ENCODE measurements around the gene CLASP2. TPM values are rescaled to one million over a fixed set of nuclear protein-coding genes. Genes with fewer than 3 reads are reported as not detected.

CLASP2 gene
- total RNA-seq, 5 donors from 2014 or later (not counting 1 experiment from before 2014, with no cell fraction given) = 54.0 to 80.1 (median 60.5) TPM

GRCh38 chr3:33578325-33579177 lies 139.5 kb downstream of the CLASP2 start:
- ChIA-PET CTCF (no interaction called here), POLR2A (no interaction called here)
- no peaks in the 10 kb centered on the region for H3K9me3 ChIP-seq
- H3K27ac ChIP-seq (ENCODE audit: low read length) = no peak overlapping the region
- H3K36me3 Mint-ChIP-seq = peaks cover 41% of the 10 kb centered on the region
- ATAC-seq (replicated peaks in 1 of 4) (no peak), DNase-seq (no peak)
- H3K4me3 Mint-ChIP-seq = no peak overlapping the region
- no peaks in the 10 kb centered on the region for H3K27me3 Mint-ChIP-seq
- WGBS (ENCODE audit: insufficient coverage) = no CpG with 5 or more reads among the region's 2 CpGs
- no peaks in the 10 kb centered on the region for H3K4me1 Mint-ChIP-seq
- H3K27me3 ChIP-seq (replicated peaks in 1 of 2; ENCODE audit: control insufficient read depth in 2 of 2, extremely low read depth in 1 of 2, insufficient read depth in 2 of 2, low read length in 1 of 2) = no peaks in the 10 kb centered on the region
- H3K36me3 ChIP-seq (ENCODE audit: control insufficient read depth in 2 of 2, extremely low read depth in 1 of 2, insufficient read depth in 1 of 2, low read length in 1 of 2) = peaks cover 2 to 18% of the 10 kb centered on the region in 2 donors
- H3K4me3 ChIP-seq (ENCODE audit: control insufficient read depth in 1 of 2, extremely low read depth in 1 of 2, low read length in 1 of 2) = no peak overlapping the region
- H3K4me1 ChIP-seq (ENCODE audit: control insufficient read depth in 1 of 2, extremely low read depth in 1 of 2, insufficient read depth in 2 of 2, low read length in 2 of 2) = no peaks in the 10 kb centered on the region
- H3K9me3 Mint-ChIP-seq = no peaks in the 10 kb centered on the region
- H3K27ac Mint-ChIP-seq = no peak overlapping the region

GRCh38 chr3:33577588-33577987 lies 140.5 kb downstream of the CLASP2 start:
- Histone ChIP-seq H3K4me1 (ENCODE audit: control insufficient read depth in 1 of 2, extremely low read depth in 1 of 2, insufficient read depth in 2 of 2, low read length in 2 of 2) (no peaks in the 10 kb centered on the region), H3K9me3 (no peaks in the 10 kb centered on the region), H3K27me3 (replicated peaks in 1 of 2; ENCODE audit: control insufficient read depth in 2 of 2, extremely low read depth in 1 of 2, insufficient read depth in 2 of 2, low read length in 1 of 2) (no peaks in the 10 kb centered on the region), H3K36me3 (ENCODE audit: control insufficient read depth in 2 of 2, extremely low read depth in 1 of 2, insufficient read depth in 1 of 2, low read length in 1 of 2) (peaks cover 2 to 18% of the 10 kb centered on the region in 2 donors), H3K4me3 (ENCODE audit: control insufficient read depth in 1 of 2, extremely low read depth in 1 of 2, low read length in 1 of 2) (no peak overlapping the region), H3K27ac (ENCODE audit: low read length) (no peak overlapping the region)
- Mint-ChIP-seq H3K4me3 (no peak overlapping the region), H3K9me3 (no peaks in the 10 kb centered on the region), H3K36me3 (peaks cover 42% of the 10 kb centered on the region), H3K4me1 (no peaks in the 10 kb centered on the region), H3K27ac (no peak overlapping the region), H3K27me3 (no peaks in the 10 kb centered on the region)
- WGBS (ENCODE audit: insufficient coverage) = no CpG with 5 or more reads among the region's 1 CpG
- DNase-seq = no peak
- no peak for ATAC-seq (replicated peaks in 1 of 4)
- ChIA-PET POLR2A (no interaction called here), CTCF (no interaction called here)

GRCh38 chr3:33577173-33577572 lies 140.9 kb downstream of the CLASP2 start:
- no peaks in the 10 kb centered on the region for H3K4me1 Mint-ChIP-seq
- H3K27ac Mint-ChIP-seq = no peak overlapping the region
- Histone ChIP-seq H3K4me3 (ENCODE audit: control insufficient read depth in 1 of 2, extremely low read depth in 1 of 2, low read length in 1 of 2) (no peak overlapping the region), H3K27me3 (replicated peaks in 1 of 2; ENCODE audit: control insufficient read depth in 2 of 2, extremely low read depth in 1 of 2, insufficient read depth in 2 of 2, low read length in 1 of 2) (no peaks in the 10 kb centered on the region), H3K27ac (ENCODE audit: low read length) (no peak overlapping the region), H3K36me3 (ENCODE audit: control insufficient read depth in 2 of 2, extremely low read depth in 1 of 2, insufficient read depth in 1 of 2, low read length in 1 of 2) (peaks cover 2 to 13% of the 10 kb centered on the region in 2 donors), H3K9me3 (no peaks in the 10 kb centered on the region), H3K4me1 (ENCODE audit: control insufficient read depth in 1 of 2, extremely low read depth in 1 of 2, insufficient read depth in 2 of 2, low read length in 2 of 2) (no peaks in the 10 kb centered on the region)
- peaks cover 41% of the 10 kb centered on the region for H3K36me3 Mint-ChIP-seq
- no CpG with 5 or more reads among the region's 3 CpGs for WGBS (ENCODE audit: insufficient coverage)
- ATAC-seq (replicated peaks in 1 of 4) (no peak), DNase-seq (no peak)
- ChIA-PET CTCF (no interaction called here), POLR2A (no interaction called here)
- no peak overlapping the region for H3K4me3 Mint-ChIP-seq
- no peaks in the 10 kb centered on the region for H3K27me3 Mint-ChIP-seq
- no peaks in the 10 kb centered on the region for H3K9me3 Mint-ChIP-seq

- POLR2A ChIA-PET = no interaction called here
- H3K4me1 Mint-ChIP-seq = no peaks in the 10 kb centered on the region
- H3K27ac ChIP-seq (ENCODE audit: low read length) = no peak overlapping the region
- H3K4me1 ChIP-seq (ENCODE audit: control insufficient read depth in 1 of 2, extremely low read depth in 1 of 2, insufficient read depth in 2 of 2, low read length in 2 of 2) = no peaks in the 10 kb centered on the region
- H3K4me3 ChIP-seq (ENCODE audit: control insufficient read depth in 1 of 2, extremely low read depth in 1 of 2, low read length in 1 of 2) = no peak overlapping the region
- no peaks in the 10 kb centered on the region for H3K27me3 ChIP-seq (replicated peaks in 1 of 2; ENCODE audit: control insufficient read depth in 2 of 2, extremely low read depth in 1 of 2, insufficient read depth in 2 of 2, low read length in 1 of 2)
- H3K9me3 Mint-ChIP-seq = no peaks in the 10 kb centered on the region
- peaks cover 42% of the 10 kb centered on the region for H3K36me3 Mint-ChIP-seq
- no peak overlapping the region for H3K4me3 Mint-ChIP-seq
- H3K36me3 ChIP-seq (ENCODE audit: control insufficient read depth in 2 of 2, extremely low read depth in 1 of 2, insufficient read depth in 1 of 2, low read length in 1 of 2) = peaks cover 0 to 9% of the 10 kb centered on the region in 2 donors
- DNase-seq (no peak), ATAC-seq (replicated peaks in 1 of 4) (no peak)
- no peak overlapping the region for H3K27ac Mint-ChIP-seq
- no peaks in the 10 kb centered on the region for H3K27me3 Mint-ChIP-seq
- no CpG with 5 or more reads among the region's 1 CpG for WGBS (ENCODE audit: insufficient coverage)
- no peaks in the 10 kb centered on the region for H3K9me3 ChIP-seq
- CTCF ChIA-PET = no interaction called here
Observed at GRCh38 chr3:33575311-33575710, 142.7 kb downstream of the CLASP2 start.

GRCh38 chr3:33557829-33558228 lies 160.2 kb downstream of the CLASP2 start:
- Histone ChIP-seq H3K36me3 (ENCODE audit: control insufficient read depth in 2 of 2, extremely low read depth in 1 of 2, insufficient read depth in 1 of 2, low read length in 1 of 2) (peaks cover 7 to 20% of the 10 kb centered on the region in 2 donors), H3K4me1 (ENCODE audit: control insufficient read depth in 1 of 2, extremely low read depth in 1 of 2, insufficient read depth in 2 of 2, low read length in 2 of 2) (no peaks in the 10 kb centered on the region), H3K9me3 (no peaks in the 10 kb centered on the region), H3K27me3 (replicated peaks in 1 of 2; ENCODE audit: control insufficient read depth in 2 of 2, extremely low read depth in 1 of 2, insufficient read depth in 2 of 2, low read length in 1 of 2) (no peaks in the 10 kb centered on the region), H3K27ac (ENCODE audit: low read length) (no peak overlapping the region), H3K4me3 (ENCODE audit: control insufficient read depth in 1 of 2, extremely low read depth in 1 of 2, low read length in 1 of 2) (no peak overlapping the region)
- H3K9me3 Mint-ChIP-seq = no peaks in the 10 kb centered on the region
- H3K27ac Mint-ChIP-seq = no peak overlapping the region
- H3K4me3 Mint-ChIP-seq = no peak overlapping the region
- DNase-seq = no peak
- no peaks in the 10 kb centered on the region for H3K27me3 Mint-ChIP-seq
- WGBS (ENCODE audit: insufficient coverage) = 83% methylated on average over 1 of the region's 3 CpGs
- CTCF ChIA-PET = interaction anchor here in 1 of 2 donors (0.6 kb wide), 1 partner anchor 19 kb away, joined by 3 read pairs; no protein-coding TSS in a partner anchor
- POLR2A ChIA-PET = no interaction called here
- no peak for ATAC-seq (replicated peaks in 1 of 4)
- no peaks in the 10 kb centered on the region for H3K4me1 Mint-ChIP-seq
- H3K36me3 Mint-ChIP-seq = peaks cover 49% of the 10 kb centered on the region

GRCh38 chr3:33557279-33557678 lies 160.8 kb downstream of the CLASP2 start:
- H3K4me1 Mint-ChIP-seq = no peaks in the 10 kb centered on the region
- POLR2A ChIA-PET = no interaction called here
- no peak for DNase-seq
- H3K36me3 Mint-ChIP-seq = peaks cover 53% of the 10 kb centered on the region
- CTCF ChIA-PET = interaction anchor here in 1 of 2 donors (0.6 kb wide), 1 partner anchor 18 kb away, joined by 3 read pairs; no protein-coding TSS in a partner anchor
- no peak overlapping the region for H3K27ac Mint-ChIP-seq
- no peaks in the 10 kb centered on the region for H3K27me3 Mint-ChIP-seq
- Histone ChIP-seq H3K36me3 (ENCODE audit: control insufficient read depth in 2 of 2, extremely low read depth in 1 of 2, insufficient read depth in 1 of 2, low read length in 1 of 2) (peaks cover 7 to 23% of the 10 kb centered on the region in 2 donors), H3K4me1 (ENCODE audit: control insufficient read depth in 1 of 2, extremely low read depth in 1 of 2, insufficient read depth in 2 of 2, low read length in 2 of 2) (no peaks in the 10 kb centered on the region), H3K9me3 (no peaks in the 10 kb centered on the region), H3K4me3 (ENCODE audit: control insufficient read depth in 1 of 2, extremely low read depth in 1 of 2, low read length in 1 of 2) (no peak overlapping the region), H3K27me3 (replicated peaks in 1 of 2; ENCODE audit: control insufficient read depth in 2 of 2, extremely low read depth in 1 of 2, insufficient read depth in 2 of 2, low read length in 1 of 2) (no peaks in the 10 kb centered on the region), H3K27ac (ENCODE audit: low read length) (no peak overlapping the region)
- WGBS (ENCODE audit: insufficient coverage) = no CpG with 5 or more reads among the region's 1 CpG
- H3K4me3 Mint-ChIP-seq = no peak overlapping the region
- H3K9me3 Mint-ChIP-seq = no peaks in the 10 kb centered on the region
- no peak for ATAC-seq (replicated peaks in 1 of 4)
